Astrocyte of the cerebellum (primary cell): ENCODE results near the gene OFD1.
A peak's percentile ranks its signal among the peaks of the same experiment; 100 is the strongest.

ENCODE experiments used
- DNase-seq: peaks from one replicate; pipeline ENCODE4 v3.0.0-alpha.2; 2011; ENCODE audit warnings: low read depth
- H3K4me3 ChIP-seq: 2 replicates; pipeline ENCODE4 v1.5.1; 2011; ENCODE audit warnings: mild to moderate bottlenecking, low read depth, low read length, moderate library complexity
- in situ Hi-C: cut with HindIII; loops from 2 replicates; pipeline ENCODE4 v1.10.0; 2017; ENCODE audit warnings: low sequenced_read_pairs
- TF ChIP-seq, protein P1 (sequence below): IDR thresholded peaks from 2 replicates; pipeline ENCODE4 v1.5.1; 2012; ENCODE audit warnings: low read length, low read depth, moderate library complexity, mild to moderate bottlenecking; ENCODE audit errors: missing control alignments

OFD1 gene, protein sequence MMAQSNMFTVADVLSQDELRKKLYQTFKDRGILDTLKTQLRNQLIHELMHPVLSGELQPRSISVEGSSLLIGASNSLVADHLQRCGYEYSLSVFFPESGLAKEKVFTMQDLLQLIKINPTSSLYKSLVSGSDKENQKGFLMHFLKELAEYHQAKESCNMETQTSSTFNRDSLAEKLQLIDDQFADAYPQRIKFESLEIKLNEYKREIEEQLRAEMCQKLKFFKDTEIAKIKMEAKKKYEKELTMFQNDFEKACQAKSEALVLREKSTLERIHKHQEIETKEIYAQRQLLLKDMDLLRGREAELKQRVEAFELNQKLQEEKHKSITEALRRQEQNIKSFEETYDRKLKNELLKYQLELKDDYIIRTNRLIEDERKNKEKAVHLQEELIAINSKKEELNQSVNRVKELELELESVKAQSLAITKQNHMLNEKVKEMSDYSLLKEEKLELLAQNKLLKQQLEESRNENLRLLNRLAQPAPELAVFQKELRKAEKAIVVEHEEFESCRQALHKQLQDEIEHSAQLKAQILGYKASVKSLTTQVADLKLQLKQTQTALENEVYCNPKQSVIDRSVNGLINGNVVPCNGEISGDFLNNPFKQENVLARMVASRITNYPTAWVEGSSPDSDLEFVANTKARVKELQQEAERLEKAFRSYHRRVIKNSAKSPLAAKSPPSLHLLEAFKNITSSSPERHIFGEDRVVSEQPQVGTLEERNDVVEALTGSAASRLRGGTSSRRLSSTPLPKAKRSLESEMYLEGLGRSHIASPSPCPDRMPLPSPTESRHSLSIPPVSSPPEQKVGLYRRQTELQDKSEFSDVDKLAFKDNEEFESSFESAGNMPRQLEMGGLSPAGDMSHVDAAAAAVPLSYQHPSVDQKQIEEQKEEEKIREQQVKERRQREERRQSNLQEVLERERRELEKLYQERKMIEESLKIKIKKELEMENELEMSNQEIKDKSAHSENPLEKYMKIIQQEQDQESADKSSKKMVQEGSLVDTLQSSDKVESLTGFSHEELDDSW

DNA sequence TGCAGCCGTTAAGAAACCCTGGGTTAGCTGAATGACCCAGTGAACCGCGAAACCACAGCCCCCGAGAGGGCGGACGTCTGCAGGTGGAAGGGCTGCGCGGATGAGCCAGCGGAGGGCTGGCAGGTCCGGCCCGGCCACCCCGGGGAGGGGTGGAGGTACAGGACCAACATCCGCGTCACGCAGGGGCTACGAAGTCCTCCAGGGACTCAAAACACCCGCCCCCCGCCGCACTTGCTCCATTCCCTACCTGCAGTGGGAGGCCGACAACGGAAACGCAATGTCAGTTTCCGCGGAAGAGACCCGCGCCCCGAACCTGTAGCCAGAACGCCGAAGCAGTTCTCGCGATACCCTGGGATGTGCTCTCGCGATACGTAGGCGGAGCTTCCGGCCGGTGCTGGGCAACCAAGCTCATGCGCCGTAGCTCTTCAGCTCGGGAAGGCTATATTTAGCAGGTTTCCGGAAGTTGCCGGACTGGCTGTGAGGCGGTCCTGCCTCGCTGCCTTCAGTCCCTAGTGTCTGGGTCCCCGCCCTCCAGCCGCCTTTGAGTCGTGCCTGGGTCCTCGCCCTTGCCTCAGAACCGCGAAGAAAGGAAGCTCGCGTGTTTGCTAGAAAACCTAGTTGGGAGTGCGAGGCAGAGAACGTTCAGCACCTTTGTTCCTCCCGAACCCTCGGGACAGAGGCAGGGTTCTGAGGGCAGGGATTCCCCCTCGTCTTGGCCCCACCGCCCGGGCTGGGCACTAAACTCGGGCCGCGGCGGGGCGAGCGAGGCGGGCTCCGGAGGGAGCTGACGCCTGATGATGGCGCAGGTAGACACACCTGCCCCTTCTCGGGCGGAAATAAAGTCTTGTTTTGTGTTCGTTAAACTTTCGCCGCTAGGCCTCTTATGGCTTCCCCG, at the start of gene OFD1, which contains the start of gene TRAPPC2:
Gene OFD1 (plus strand): TSS at position 471 of the 895 bp plus-strand sequence. CDS start 324 bp downstream, at position 795.
Gene TRAPPC2 (minus strand): TSS at position 343 of the 895 bp plus-strand sequence. CDS start 14,657 bp downstream, outside the sequence.
- peak within 1 kb of the TSS; percentile 71 for H3K4me3 ChIP-seq
- in situ Hi-C loops = no loop called here
- DNase-seq = peak; percentile 91
- TF ChIP-seq, protein P1, sequence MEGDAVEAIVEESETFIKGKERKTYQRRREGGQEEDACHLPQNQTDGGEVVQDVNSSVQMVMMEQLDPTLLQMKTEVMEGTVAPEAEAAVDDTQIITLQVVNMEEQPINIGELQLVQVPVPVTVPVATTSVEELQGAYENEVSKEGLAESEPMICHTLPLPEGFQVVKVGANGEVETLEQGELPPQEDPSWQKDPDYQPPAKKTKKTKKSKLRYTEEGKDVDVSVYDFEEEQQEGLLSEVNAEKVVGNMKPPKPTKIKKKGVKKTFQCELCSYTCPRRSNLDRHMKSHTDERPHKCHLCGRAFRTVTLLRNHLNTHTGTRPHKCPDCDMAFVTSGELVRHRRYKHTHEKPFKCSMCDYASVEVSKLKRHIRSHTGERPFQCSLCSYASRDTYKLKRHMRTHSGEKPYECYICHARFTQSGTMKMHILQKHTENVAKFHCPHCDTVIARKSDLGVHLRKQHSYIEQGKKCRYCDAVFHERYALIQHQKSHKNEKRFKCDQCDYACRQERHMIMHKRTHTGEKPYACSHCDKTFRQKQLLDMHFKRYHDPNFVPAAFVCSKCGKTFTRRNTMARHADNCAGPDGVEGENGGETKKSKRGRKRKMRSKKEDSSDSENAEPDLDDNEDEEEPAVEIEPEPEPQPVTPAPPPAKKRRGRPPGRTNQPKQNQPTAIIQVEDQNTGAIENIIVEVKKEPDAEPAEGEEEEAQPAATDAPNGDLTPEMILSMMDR = no peak

DNA sequence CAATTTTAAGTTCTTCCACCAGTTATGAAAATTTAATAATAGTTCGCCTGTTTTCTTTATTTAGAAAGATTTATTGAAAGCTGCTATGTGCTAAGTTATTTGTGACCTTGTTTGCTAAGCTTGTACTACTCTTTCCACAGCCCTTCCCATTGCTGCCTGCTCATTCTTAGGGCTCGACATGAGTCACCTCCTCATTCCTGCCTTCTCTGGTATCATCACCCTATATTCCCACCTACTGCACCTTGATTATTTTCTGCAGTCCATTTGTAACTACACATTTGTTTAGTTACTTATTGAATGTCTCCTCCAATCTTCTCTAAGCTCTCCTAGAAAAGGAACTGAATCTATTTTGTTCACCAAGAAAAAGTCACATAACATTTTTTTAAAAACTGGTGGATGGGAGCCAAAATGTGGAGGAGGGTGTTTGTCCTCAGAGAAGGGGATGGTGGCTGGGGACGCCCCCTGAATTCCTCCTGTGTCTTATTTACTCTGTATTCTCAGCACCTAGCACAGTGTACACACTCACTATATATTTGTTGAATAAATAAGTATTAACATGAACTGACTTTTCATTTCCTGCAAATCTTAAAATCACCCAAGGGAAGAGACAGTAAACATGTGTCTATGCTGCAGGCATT, 49.3 kb upstream of the OFD1 start:
- in situ Hi-C loops = no loop called here
- H3K4me3 ChIP-seq = no peak overlapping the region
- TF ChIP-seq, protein P1 = no peak
- DNase-seq = no peak

DNA sequence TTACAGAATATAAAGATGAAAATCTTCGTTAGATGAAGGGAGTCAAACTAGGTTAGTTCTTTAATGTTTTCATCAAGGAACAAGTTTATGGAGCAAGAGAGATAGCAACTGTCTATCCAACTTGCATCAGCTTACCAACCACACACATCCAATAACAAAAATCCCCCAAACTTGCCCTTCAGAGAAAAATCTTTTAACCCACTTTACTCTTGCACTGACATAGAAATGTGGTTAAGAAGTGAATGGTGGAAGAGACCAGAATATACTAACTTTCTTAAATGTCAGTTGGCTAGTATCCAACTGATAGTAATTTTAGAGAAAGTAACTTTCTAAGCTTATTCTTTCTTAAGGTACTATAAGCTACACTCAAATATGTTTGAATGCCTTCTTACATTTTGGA, 47.3 kb upstream of the OFD1 start:
- no peak for DNase-seq
- in situ Hi-C loops = no loop called here
- H3K4me3 ChIP-seq = no peak overlapping the region
- TF ChIP-seq, protein P1 = no peak

DNA sequence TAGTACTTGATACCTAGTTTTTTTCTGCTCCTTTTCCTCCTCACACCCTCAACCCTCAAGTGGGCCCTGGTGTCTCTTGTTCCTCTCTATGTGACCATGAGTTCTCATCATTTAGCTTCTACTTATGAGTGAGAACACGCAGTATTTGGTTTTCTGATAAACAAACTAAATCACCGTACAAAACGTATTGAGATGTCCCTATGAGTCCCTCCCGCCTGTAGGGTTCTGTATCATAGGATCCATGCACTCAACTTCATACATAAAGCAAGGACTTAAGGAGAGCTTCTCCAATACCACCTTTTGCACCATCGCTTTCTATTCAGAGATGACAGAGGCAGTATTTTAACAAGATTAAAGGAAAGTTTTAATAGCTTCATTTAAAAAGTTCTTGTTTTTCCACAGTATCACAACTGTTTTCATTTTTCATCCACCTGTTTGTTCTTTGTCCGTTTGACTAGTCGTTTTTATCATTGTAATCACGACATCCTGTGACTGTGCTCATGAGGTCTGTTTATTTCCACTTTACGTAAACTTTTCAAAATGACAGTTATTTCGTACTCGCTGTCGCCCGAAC, 46.1 kb upstream of the OFD1 start:
- in situ Hi-C loops = no loop called here
- peak overlapping the region; percentile 79 for H3K4me3 ChIP-seq
- DNase-seq = no peak
- TF ChIP-seq, protein P1 = no peak

DNA sequence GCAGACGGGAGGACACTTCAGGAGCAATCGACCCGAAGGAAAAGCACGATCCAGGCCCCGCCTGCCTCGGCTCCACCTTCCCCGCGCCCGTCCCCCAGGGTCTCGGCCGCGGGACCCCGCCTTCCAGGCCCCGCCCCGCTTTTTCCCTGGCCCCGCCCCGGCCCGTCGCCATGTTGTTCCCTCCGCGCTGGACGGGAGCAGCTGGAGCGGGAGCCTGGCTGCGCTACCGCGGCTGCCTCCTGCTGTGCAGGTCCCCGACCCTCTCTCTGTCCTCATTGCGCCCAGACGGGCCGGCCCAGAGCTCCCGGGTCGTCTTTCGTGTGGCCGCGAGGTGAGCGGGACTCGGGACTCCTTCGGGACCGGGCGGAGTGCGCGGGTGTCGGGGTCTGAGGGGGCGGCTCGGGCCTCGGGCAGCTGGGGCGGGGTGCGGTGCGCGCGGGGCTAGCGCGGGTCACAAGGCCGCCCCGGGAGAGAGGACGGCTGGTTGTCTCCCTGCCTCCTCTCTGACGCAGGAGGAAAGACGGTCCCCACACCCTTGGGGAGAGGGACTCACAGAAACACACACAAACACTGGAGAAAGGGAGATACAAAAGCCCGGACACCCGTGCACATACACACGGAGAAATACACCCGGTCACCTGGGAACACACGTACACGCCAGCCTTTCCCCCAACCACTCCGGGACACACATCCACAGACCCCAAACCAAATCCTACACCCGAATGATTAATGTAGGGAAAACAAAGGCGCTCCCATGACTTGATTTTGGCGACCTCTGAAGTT, 45.4 kb upstream of the OFD1 start, which contains the start of gene RAB9A:
Gene RAB9A (plus strand): TSS at position 171 of the 783 bp plus-strand sequence. CDS start 19,619 bp downstream, outside the sequence.
- TF ChIP-seq, protein P1 = no peak
- in situ Hi-C loops = no loop called here
- peak; percentile 20 for DNase-seq
- H3K4me3 ChIP-seq = peak within 1 kb of the TSS; percentile 79
